Liver (tissue), 9 donors: ENCODE measurements around the gene HOXC11. TPM values are rescaled to one million over a fixed set of nuclear protein-coding genes. Genes with fewer than 3 reads are reported as not detected.

Experiments used
- DNase-seq: peaks from one replicate; pipeline ENCODE4 v3.0.0-alpha.2; 2017; ENCODE audit warnings: low spot score
- H3K27ac ChIP-seq, 2 donors: one replicate each; pipeline ENCODE4 v1.7.0; 2013; ENCODE audit warnings: inconsistent platforms in 2 of 2, low read length in 2 of 2, control low read depth in 1 of 2, low read depth in 1 of 2, mild to moderate bottlenecking in 1 of 2
- H3K27me3 ChIP-seq, 4 donors: one replicate each; pipeline versions ENCODE4 v1.6.1 to v1.7.0; 2013; ENCODE audit warnings: low read length in 3 of 4, inconsistent platforms in 1 of 4, mild to moderate bottlenecking in 1 of 4, moderate library complexity in 1 of 4; ENCODE audit not compliant: control insufficient read depth in 4 of 4, insufficient read depth in 4 of 4
- H3K36me3 ChIP-seq, 4 donors: one replicate each; pipeline versions ENCODE4 v1.6.1 to v1.7.0; 2013; ENCODE audit warnings: low read length in 3 of 4, mild to moderate bottlenecking in 3 of 4, low read depth in 1 of 4, moderate library complexity in 1 of 4; ENCODE audit not compliant: control insufficient read depth in 4 of 4, insufficient read depth in 3 of 4
- H3K4me1 ChIP-seq, 4 donors: one replicate each; pipeline versions ENCODE4 v1.6.1 to v1.7.0; 2013; ENCODE audit warnings: low read length in 3 of 4, mild to moderate bottlenecking in 3 of 4, moderate library complexity in 1 of 4; ENCODE audit not compliant: control insufficient read depth in 4 of 4, insufficient read depth in 4 of 4
- H3K4me3 ChIP-seq, 3 donors: one replicate each; pipeline versions ENCODE4 v1.6.1 to v1.7.0; 2013; ENCODE audit warnings: low read length in 3 of 3, control low read depth in 1 of 3, low read depth in 1 of 3, mild to moderate bottlenecking in 1 of 3
- H3K9ac ChIP-seq, 2 donors: one replicate each; pipeline ENCODE4 v1.7.0; 2013; ENCODE audit warnings: low read length in 2 of 2, mild to moderate bottlenecking in 2 of 2, moderate library complexity in 2 of 2, control low read depth in 1 of 2, low read depth in 1 of 2
- H3K9me3 ChIP-seq, 4 donors: one replicate each; pipeline versions ENCODE4 v1.6.1 to v1.7.0; 2013; ENCODE audit warnings: low read length in 3 of 4; ENCODE audit not compliant: control insufficient read depth in 4 of 4
- EGR1 ChIP-seq, 2 donors: IDR thresholded peaks; 2 replicates each; pipeline ENCODE4 v1.6.1; 2016 to 2018; ENCODE audit warnings: antibody characterized with exemption in 2 of 2, low read depth in 2 of 2
- FOXA1 ChIP-seq: IDR thresholded peaks from 2 replicates; pipeline ENCODE4 v1.6.1; 2016; ENCODE audit warnings: antibody characterized with exemption
- FOXA2 ChIP-seq: IDR thresholded peaks from 2 replicates; pipeline ENCODE4 v1.6.1; 2016; ENCODE audit warnings: antibody characterized with exemption
- GABPA ChIP-seq, 2 donors: IDR thresholded peaks in 1 of 2; conservative IDR thresholded peaks in 1 of 2; 2 replicates each; pipeline ENCODE4 v1.6.1; 2016; ENCODE audit warnings: antibody characterized with exemption in 2 of 2, mild to moderate bottlenecking in 1 of 2, moderate library complexity in 1 of 2
- HNF4A ChIP-seq, 2 donors: conservative IDR thresholded peaks; 2 replicates each; pipeline ENCODE4 v1.6.1; 2016; ENCODE audit warnings: antibody characterized with exemption in 2 of 2, mild to moderate bottlenecking in 2 of 2
- HNF4G ChIP-seq: IDR thresholded peaks from 2 replicates; pipeline ENCODE4 v1.6.1; 2016; ENCODE audit warnings: antibody characterized with exemption
- JUND ChIP-seq, 2 donors: IDR thresholded peaks; 2 replicates each; pipeline ENCODE4 v1.6.1; 2016; ENCODE audit warnings: antibody characterized with exemption in 2 of 2
- NR2F2 ChIP-seq: IDR thresholded peaks from 2 replicates; pipeline ENCODE4 v1.6.1; 2016; ENCODE audit warnings: antibody characterized with exemption
- RAD21 ChIP-seq, 2 donors: IDR thresholded peaks; 2 replicates each; pipeline ENCODE4 v1.6.1; 2016; ENCODE audit warnings: antibody characterized with exemption in 2 of 2, mild to moderate bottlenecking in 2 of 2
- RXRA ChIP-seq, 2 donors: IDR thresholded peaks; 2 replicates each; pipeline ENCODE4 v1.6.1; 2017 to 2018; ENCODE audit warnings: antibody characterized with exemption in 2 of 2, mild to moderate bottlenecking in 1 of 2
- SP1 ChIP-seq: IDR thresholded peaks from 2 replicates; pipeline ENCODE4 v1.6.1; 2018; ENCODE audit warnings: antibody characterized with exemption, mild to moderate bottlenecking
- TAF1 ChIP-seq: conservative IDR thresholded peaks from 2 replicates; pipeline ENCODE4 v1.6.1; 2016; ENCODE audit warnings: antibody characterized with exemption, mild to moderate bottlenecking
- YY1 ChIP-seq: IDR thresholded peaks from 2 replicates; pipeline ENCODE4 v1.6.1; 2016; ENCODE audit warnings: antibody characterized with exemption, mild to moderate bottlenecking
- WGBS: extraction: QIAGEN DNeasy Blood & Tissue Kit; methylation state at CpG from one replicate; pipeline ENCODE4 v1.1.7; 2013; 5-methylcytosine and 5-hydroxymethylcytosine counted together
- polyA plus RNA-seq, 2 donors: library from polyadenylated mRNA; stranded (reverse) in 1 of 2; unstranded in 1 of 2; fragments of 200-250 nt in 1 of 2; fragments of >200 nt in 1 of 2; fragmentation: Nextera tagmentation in 1 of 2; extraction: Ambion mirVana in 1 of 2; gene quantifications; one replicate each; pipeline versions ENCODE4 v1.2.1 to v1.2.3, GENCODE V29; 2013 to 2015
- total RNA-seq, 2 donors: library from RNA; depleted of rRNA; stranded (reverse); fragments of >200 nt; gene quantifications; one replicate each; pipeline ENCODE4 v1.2.3, GENCODE V29; 2014
- TF ChIP-seq, protein P1 (sequence below): IDR thresholded peaks from 2 replicates; pipeline ENCODE4 v1.6.1; 2016; ENCODE audit warnings: antibody characterized with exemption
- TF ChIP-seq, protein P2 (sequence below): IDR thresholded peaks from 2 replicates; pipeline ENCODE4 v1.6.1; 2016; ENCODE audit warnings: antibody characterized with exemption
- TF ChIP-seq, protein P3 (sequence below): IDR thresholded peaks from 2 replicates; pipeline ENCODE4 v1.6.1; 2016; ENCODE audit warnings: antibody characterized with exemption
- TF ChIP-seq, protein P4 (sequence below): IDR thresholded peaks from 2 replicates; pipeline ENCODE4 v1.6.1; 2016; ENCODE audit warnings: antibody characterized with exemption, mild to moderate bottlenecking
- TF ChIP-seq, protein P5 (sequence below): fragments of 150-350 bp; IDR thresholded peaks from 2 replicates; pipeline ENCODE4 v1.5.1; 2017; ENCODE audit warnings: improper control_type of control experiment, low read depth, low read length; ENCODE audit not compliant: missing input control
- donor health status: healthy.
- donor health status: healthy.
- donor health status: healthy.
- donor health status: healthy.
- donor health status: healthy.

HOXC11 gene
- total and polyA plus RNA-seq, 4 donors: not detected

DNA sequence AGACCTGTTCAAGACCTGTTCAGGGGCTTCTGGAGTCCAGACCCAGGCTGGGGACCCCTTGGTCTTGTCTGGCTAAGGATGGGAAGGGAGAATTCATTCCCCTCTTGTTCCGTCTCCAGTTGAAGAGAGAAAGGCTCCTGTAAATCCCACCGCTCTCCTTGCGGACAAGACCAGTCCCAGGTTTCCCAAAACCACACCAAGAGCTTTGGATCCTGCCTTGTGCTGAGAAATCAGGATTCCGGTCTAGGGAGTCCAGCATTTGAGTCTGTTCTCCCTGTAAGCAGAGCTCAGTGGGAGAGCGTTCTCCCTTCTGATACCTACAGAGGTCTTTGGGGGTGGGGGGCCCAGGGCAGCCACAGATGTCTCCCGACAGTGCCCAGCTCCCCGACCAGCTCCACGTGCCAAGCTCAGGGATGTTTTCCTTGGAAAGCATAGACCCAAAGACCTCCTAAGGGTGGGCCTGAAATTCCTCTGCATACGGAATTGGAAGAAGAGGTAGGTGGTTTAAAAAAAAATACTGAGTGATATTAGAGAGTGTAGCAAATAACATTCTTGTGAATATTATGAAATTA is 32.4 kb upstream of the HOXC11 start:
- no peak for DNase-seq
- H3K4me3 ChIP-seq: no peak overlapping the region
- WGBS: 11% methylated on average over 9 of the region's 9 CpGs

DNA sequence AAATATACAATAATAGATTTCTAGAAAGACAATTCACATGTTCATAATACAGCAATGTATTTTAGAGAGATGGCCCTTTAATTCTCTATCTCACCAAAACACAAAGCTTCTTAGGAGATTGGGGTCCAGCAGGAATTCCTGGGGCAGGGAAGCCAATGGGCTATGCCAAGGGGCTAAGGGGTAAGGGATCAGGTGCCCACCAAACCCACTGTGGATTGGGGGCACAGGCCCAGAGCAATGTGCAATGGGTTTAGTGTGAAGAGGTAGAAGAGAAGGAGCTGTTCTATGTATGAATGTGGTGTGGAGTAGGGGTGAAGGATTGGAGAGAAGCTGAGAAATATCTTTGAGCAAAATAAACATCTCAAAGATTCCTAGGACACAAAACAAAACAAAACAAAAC is 31.7 kb upstream of the HOXC11 start:
- H3K27ac ChIP-seq: no peak overlapping the region
- TF ChIP-seq, protein P1, sequence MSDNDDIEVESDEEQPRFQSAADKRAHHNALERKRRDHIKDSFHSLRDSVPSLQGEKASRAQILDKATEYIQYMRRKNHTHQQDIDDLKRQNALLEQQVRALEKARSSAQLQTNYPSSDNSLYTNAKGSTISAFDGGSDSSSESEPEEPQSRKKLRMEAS: no peak
- TF ChIP-seq FOXA2 (no peak), YY1 (no peak), SP1 (no peak), EGR1 (IDR thresholded peaks at IDR 0.05; ENCODE audit: low read depth in 2 of 2) (no peak), HNF4A (conservative IDR thresholded peaks at IDR 0.05) (no peak), RXRA (IDR thresholded peaks at IDR 0.05) (no peak), RAD21 (IDR thresholded peaks at IDR 0.05) (no peak), GABPA (IDR thresholded peaks at IDR 0.05 in 1 of 2, conservative IDR thresholded peaks at IDR 0.05 in 1 of 2) (no peak), HNF4G (no peak), FOXA1 (no peak), NR2F2 (no peak), JUND (IDR thresholded peaks at IDR 0.05) (no peak), TAF1 (no peak)
- TF ChIP-seq, protein P2, sequence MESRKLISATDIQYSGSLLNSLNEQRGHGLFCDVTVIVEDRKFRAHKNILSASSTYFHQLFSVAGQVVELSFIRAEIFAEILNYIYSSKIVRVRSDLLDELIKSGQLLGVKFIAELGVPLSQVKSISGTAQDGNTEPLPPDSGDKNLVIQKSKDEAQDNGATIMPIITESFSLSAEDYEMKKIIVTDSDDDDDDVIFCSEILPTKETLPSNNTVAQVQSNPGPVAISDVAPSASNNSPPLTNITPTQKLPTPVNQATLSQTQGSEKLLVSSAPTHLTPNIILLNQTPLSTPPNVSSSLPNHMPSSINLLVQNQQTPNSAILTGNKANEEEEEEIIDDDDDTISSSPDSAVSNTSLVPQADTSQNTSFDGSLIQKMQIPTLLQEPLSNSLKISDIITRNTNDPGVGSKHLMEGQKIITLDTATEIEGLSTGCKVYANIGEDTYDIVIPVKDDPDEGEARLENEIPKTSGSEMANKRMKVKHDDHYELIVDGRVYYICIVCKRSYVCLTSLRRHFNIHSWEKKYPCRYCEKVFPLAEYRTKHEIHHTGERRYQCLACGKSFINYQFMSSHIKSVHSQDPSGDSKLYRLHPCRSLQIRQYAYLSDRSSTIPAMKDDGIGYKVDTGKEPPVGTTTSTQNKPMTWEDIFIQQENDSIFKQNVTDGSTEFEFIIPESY: no peak
- TF ChIP-seq, protein P3, sequence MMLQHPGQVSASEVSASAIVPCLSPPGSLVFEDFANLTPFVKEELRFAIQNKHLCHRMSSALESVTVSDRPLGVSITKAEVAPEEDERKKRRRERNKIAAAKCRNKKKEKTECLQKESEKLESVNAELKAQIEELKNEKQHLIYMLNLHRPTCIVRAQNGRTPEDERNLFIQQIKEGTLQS: no peak
- TF ChIP-seq, protein P4, sequence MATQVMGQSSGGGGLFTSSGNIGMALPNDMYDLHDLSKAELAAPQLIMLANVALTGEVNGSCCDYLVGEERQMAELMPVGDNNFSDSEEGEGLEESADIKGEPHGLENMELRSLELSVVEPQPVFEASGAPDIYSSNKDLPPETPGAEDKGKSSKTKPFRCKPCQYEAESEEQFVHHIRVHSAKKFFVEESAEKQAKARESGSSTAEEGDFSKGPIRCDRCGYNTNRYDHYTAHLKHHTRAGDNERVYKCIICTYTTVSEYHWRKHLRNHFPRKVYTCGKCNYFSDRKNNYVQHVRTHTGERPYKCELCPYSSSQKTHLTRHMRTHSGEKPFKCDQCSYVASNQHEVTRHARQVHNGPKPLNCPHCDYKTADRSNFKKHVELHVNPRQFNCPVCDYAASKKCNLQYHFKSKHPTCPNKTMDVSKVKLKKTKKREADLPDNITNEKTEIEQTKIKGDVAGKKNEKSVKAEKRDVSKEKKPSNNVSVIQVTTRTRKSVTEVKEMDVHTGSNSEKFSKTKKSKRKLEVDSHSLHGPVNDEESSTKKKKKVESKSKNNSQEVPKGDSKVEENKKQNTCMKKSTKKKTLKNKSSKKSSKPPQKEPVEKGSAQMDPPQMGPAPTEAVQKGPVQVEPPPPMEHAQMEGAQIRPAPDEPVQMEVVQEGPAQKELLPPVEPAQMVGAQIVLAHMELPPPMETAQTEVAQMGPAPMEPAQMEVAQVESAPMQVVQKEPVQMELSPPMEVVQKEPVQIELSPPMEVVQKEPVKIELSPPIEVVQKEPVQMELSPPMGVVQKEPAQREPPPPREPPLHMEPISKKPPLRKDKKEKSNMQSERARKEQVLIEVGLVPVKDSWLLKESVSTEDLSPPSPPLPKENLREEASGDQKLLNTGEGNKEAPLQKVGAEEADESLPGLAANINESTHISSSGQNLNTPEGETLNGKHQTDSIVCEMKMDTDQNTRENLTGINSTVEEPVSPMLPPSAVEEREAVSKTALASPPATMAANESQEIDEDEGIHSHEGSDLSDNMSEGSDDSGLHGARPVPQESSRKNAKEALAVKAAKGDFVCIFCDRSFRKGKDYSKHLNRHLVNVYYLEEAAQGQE: no peak
- TF ChIP-seq, protein P5, sequence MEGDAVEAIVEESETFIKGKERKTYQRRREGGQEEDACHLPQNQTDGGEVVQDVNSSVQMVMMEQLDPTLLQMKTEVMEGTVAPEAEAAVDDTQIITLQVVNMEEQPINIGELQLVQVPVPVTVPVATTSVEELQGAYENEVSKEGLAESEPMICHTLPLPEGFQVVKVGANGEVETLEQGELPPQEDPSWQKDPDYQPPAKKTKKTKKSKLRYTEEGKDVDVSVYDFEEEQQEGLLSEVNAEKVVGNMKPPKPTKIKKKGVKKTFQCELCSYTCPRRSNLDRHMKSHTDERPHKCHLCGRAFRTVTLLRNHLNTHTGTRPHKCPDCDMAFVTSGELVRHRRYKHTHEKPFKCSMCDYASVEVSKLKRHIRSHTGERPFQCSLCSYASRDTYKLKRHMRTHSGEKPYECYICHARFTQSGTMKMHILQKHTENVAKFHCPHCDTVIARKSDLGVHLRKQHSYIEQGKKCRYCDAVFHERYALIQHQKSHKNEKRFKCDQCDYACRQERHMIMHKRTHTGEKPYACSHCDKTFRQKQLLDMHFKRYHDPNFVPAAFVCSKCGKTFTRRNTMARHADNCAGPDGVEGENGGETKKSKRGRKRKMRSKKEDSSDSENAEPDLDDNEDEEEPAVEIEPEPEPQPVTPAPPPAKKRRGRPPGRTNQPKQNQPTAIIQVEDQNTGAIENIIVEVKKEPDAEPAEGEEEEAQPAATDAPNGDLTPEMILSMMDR: no peak
- no peak overlapping the region for H3K9ac ChIP-seq
- H3K4me1 ChIP-seq: no peaks in the 10 kb centered on the region
- no peaks in the 10 kb centered on the region for H3K9me3 ChIP-seq
- peaks cover 13 to 39% (median 23%) of the 10 kb centered on the region in 4 donors for H3K27me3 ChIP-seq
- no peak overlapping the region for H3K4me3 ChIP-seq
- DNase-seq: no peak
- no peaks in the 10 kb centered on the region for H3K36me3 ChIP-seq

More for the DNA sequence above, 32.4 kb upstream of the HOXC11 start:
- Histone ChIP-seq H3K27ac (no peak overlapping the region), H3K36me3 (no peaks in the 10 kb centered on the region), H3K9me3 (no peaks in the 10 kb centered on the region), H3K4me1 (peaks cover 0 to under 1% (median 0%) of the 10 kb centered on the region in 4 donors), H3K9ac (no peak overlapping the region), H3K27me3 (peaks cover 13 to 36% (median 21%) of the 10 kb centered on the region in 4 donors)
- TF ChIP-seq HNF4G: no peak
- TF ChIP-seq, protein P1: no peak
- TF ChIP-seq, protein P5: no peak
- TF ChIP-seq EGR1 (IDR thresholded peaks at IDR 0.05; ENCODE audit: low read depth in 2 of 2): no peak
